Measurements from ENCODE around the gene TUBGCP2.
"Not testable (repeated sequence)": the region's sequence is repeated elsewhere in the genome, so short reads cannot be mapped to it uniquely, and the experiment has no call there.

The TUBGCP2 gene

DNA sequence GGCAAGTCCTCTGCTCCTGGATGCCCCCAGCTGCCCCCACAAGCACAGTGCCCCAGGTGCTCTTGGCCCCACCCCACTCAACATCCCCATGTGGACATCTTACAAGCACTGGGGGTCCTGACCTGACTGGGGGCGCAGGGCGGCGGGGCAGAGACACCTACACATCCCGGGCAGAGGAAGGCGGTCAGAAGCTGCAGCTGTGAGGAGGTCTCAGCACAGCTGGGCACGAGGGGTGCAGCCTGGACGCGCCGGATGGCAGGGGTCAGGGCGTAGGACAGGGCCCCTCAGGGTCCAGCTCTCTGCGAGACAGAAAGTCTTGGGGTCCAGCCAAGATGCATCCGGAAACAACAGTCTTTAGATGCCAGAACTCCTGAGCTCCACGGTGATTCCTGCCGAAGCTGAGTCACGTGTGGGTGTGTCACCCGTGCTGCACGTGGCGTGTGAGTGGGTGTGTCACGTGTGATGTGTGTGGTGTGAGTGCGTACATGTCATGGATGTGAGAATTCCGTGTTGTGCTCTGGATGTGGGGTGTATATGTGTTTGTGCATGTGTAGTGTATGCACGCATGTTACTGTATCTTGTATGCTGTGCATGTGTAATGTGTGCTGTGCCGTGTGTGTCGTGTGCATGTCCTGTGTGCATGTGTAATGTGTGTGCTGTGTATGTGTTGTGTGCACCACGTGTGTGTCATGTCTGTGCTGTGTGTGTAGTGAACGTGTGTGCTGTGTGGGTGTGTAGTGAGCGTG, 65.9 kb downstream of the TUBGCP2 start:
- DNase-seq, result no peak

DNA sequence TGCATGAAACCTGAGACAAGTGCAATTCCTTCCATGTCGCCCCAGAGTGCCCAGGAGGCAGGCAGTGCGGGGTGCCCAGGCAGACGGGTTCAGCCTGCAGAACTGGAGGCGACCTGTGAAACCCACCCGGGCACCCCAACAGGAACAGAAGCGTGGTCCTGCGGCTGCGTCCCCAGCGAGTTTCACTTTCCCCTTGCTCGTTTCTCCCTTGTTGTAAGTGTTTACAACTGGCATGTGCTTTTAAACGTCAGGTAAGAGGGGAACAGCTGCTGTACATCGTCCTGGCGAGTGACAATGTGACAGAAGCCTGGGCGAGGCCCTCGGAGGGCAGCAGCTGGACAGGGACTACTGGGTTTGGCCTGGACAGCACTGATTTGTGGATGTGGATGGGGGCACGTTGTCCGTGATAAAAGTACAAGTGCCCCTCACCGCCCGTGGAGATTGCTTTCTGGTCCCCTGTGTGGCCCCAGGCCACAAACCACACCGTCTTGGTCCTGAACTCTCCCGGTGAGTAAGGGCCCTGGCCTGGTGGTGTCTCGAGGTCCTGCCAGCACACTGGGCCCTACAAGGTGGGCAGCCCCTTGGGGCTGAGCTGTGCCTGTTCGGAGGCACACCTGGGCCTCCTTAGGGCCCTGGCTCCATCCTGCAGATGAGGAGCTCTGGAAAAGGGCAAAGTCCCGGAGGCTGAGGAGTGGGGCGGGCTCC, 67.0 kb downstream of the TUBGCP2 start:
- DNase-seq, result no peak

DNA sequence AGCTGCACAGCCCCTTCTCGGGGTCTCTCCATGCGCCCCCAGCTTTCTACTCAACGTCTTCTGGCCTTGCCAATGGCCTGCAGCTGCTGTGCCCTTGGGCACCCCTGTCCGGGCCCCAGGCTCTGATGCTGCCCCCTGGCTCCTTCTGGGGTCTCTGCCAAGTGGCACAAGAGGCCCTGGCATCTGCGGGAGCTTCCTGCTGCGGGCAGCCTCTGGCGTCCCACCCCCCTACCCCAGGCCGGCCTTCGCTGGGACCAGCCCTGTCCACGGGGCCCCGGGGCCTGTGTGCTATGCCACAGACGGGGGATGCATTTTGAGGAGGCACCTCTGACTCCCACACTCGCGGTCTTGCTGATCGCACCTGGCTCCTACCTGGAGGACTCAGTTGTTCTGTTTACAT, 68.7 kb downstream of the TUBGCP2 start:
- no peak for DNase-seq

DNA sequence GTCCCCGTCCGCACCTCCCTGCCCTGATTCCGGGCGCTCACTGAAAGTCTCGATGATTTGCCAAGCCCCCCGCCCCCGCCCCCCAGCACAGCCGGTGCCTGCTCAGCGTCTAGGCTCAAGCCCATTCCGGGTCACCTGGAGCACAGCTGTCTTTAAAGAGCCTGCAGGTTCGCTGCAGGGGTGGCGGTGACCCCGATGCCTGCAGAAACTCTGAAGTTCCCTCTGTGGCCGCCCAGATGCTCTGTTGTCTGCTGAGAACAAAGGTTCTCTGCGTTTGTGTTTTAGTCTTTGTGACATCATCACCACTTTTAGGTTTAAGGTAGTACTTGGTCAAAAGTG, 70.2 kb downstream of the TUBGCP2 start:
- no peak for DNase-seq

DNA sequence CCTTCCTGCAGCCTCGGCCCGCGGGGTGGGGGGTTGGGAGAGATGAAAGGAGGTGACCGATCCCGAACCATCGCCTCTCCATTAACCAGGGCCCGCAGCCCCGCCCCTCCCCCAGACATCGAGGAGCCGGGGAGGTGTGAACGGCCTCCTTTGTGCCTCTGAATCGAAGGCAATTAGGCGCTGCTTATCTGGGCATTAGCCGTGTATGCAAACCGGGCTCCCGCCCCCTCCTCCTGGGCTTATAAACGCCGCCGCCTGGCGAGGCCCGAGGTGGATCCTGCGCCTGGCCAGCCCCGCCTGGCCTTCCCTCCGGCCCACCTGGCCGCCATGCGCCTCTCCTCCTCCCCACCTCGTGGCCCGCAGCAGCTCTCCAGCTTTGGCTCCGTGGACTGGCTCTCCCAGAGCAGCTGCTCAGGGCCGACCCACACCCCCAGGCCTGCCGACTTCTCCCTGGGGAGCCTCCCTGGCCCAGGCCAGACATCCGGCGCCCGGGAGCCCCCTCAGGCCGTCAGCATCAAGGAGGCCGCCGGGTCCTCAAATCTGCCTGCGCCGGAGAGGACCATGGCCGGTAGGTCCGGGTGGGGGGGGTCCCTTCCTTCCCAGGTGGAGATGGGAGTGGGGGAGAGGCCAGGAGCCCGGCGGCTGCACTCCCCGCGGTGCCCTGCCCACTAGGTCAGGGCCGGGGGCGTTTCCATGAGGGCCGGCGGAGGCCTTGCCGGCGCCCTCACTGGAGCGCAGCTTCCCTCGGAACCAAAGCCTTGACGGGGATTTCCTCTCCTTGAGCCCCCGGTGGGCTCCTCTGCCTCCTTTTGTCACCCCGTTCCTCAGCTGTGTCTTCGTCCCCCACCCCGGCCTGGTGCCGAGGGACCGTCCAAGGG, 70.8 kb downstream of the TUBGCP2 start, which contains the start of gene VENTX:
TSS of gene VENTX (plus strand) at position 268 of the 878 bp plus-strand sequence. CDS start at position 328, 60 bp downstream.
- DNase-seq, result no peak

DNA sequence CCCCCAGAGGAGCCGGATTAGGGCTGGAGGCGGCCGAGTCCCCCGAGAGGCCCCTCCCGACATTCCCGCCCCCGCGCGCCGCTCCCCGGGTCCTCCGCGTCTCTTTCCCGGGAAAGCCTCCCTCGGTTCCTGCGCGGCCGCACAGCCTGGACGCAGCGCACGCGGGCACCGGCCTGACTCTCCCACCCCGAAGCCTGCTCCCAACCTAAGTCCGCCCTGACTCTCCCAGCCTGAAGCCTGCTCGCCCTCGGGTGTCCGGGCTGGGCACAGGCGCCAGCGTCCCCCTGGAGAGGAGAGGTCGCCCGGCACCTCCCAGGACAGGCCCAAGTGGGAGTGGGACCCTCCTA, 71.5 kb downstream of the TUBGCP2 start:
- DNase-seq, result no peak

DNA sequence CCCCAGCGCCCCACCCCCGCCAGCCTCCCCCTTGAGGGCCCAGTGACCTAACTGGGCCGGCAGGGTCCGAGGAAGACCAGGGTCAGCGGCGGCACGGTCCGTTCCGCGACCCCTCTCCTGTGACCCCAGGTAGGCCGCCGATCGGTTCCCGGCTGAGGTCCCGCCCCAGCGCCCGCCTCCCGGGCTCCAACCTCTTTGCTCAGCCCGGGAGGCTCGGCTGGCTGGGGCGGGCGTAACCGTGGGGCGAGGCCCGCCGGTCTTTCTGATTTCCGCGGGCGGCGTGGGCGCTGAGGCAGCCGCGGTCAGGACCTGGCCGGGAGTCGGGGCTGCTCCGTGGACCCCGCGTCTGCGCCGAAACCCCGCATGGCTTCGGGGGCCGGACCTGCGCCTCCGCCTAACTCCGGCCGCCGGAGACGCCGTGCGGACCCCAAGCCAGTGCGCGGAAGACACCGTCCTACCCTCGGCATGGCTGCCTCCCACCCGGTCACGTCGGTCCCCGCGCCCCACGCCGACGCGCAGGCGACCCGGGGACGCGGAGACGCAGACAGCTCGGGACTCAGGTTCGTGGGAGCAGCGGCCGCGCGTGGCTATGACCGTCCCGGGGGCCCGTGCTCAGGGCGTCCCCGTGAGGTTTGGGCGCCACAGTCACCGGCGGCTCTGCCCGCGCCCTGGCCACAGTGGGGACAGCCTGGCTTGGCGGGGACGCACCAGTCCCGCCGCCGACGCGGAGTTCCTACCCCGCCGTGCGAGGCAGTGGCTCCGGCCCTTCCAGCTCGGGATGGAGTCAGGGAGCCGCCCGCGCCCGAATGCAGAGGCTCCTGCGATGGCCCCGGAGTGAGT, 72.1 kb downstream of the TUBGCP2 start:
- DNase-seq, result no peak

DNA sequence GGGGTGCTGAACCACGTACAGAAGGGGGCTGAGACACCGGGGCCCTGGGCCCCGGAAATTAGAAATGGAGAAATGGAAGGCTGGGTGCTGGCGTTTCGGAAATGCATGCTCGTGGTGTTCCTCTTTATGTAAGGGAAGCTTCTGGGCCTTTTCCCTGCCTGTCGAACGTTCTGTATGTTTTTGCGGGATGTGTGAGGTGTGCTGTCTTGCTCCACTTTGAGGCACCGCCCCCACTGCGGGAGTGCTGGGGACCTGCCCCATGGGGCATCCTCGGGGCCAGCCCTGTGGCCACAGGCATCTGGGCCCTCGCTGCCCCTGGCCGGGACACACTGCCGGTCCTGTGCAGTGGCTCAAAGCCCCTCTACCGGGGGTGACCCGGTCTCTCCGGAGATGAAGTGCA, 72.7 kb downstream of the TUBGCP2 start:
- no peak for DNase-seq

DNA sequence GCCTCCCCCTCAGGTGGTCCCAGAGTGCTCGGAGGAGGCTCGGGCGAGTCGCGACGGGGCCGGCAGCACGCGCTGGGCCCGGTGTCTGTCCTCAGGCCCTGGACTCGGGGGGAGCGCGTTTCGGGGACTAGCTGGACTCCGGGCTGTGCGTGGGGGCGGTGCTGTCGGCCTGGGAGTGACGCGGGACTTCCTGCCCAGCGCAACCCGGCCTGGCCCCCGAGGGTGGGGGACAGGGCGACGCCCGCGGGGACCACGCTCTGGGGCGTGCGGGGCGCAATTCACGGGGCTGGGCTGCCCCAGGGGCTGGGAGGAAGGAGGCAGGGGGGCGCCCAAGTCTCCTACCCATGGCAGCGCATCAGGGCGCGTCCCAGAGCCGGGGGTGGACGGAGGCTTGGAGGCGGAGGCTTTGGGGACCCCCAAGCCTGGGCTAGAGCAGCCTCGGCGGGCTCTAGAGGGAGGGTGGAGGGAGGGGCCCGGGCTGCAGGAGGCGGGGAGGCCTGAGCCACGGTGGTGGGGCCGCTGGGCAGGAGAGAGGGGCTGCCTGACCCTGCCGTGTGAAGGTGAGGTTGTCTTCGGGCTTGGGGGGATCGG, 73.3 kb downstream of the TUBGCP2 start:
- no peak for DNase-seq

DNA sequence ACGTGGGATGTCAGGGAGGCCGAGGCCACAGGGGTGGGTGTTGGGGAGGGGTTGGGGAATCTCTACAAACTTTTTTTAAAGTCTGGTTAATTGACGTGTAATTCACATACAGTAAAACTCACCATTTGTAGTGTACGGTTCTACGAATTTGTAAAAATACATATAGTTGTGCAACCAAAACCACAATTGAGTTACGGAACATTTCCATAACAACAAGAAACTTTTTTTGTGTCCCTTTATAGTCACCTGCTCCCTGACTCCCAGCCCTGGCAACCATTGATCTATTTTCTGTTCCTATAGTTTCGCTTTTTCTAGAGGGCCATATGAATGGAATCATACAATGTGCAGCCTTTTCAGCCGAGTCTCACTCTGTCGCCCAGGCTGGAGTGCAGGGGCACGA, 73.9 kb downstream of the TUBGCP2 start:
- not testable (repeated sequence) for DNase-seq

DNA sequence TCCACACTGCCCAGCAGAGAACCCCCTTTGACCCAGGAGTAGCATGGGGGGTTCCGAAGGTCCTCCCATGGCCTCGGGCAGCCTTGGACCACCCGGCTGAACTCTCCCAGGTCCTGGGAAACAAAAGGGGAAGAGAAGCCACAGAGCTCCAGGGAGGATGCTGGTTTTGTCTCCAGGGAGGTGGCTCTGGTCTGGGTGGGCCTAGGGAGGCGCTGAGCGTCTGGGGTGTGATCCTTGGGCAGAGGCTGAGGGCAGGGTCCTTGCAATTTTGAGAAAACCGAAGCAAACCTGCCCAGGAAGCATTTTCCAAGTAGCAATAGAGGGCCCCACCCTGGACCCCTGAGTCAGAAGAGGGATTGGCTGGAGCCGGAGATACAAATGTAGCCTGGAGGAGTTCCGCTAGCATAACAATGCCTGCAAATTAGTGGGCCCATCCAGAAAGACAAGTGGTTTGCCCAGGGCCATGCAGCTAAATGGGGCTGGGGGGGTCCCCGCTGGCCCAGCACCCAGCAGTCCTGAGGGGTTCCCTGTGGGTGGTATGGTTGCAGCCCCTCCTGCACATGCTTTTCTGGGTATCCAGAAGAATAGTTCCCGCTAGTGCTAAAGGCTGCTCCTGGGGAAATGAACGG, 76.6 kb downstream of the TUBGCP2 start:
- no peak for DNase-seq

DNA sequence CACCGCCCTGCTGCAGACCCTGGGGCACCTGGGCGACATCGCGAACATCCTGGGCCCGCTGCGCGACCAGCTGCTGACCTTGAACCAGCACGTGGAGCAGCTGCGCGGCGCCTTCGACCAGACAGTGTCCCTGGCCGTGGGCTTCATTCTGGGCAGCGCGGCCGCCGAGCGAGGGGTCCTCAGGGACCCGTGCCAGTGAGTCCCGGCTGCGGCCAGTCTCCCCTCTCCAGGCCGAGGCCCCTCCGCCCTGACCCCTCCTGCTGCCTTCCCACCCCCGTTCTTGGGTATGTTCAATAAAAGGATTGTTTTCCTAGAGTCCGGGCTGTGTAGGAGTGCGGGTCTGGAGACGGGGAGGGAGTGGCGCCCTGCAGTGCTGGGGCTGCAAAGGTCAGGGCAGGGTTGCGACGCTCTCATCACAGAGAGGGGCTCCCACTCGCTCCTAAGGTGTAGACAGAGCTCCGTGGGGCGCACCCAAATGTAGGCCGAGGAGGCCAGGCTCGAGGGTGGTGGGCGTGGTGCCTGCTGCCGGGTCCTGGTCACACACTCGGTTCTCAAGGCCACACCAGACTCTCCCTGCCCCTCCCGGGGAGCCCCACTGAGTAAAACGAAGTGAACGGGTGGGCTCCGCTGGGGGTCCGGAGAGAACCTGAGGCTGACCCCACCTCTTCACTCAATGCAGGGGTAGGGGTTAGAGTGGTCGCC, 77.3 kb downstream of the TUBGCP2 start:
- DNase-seq, result no peak

DNA sequence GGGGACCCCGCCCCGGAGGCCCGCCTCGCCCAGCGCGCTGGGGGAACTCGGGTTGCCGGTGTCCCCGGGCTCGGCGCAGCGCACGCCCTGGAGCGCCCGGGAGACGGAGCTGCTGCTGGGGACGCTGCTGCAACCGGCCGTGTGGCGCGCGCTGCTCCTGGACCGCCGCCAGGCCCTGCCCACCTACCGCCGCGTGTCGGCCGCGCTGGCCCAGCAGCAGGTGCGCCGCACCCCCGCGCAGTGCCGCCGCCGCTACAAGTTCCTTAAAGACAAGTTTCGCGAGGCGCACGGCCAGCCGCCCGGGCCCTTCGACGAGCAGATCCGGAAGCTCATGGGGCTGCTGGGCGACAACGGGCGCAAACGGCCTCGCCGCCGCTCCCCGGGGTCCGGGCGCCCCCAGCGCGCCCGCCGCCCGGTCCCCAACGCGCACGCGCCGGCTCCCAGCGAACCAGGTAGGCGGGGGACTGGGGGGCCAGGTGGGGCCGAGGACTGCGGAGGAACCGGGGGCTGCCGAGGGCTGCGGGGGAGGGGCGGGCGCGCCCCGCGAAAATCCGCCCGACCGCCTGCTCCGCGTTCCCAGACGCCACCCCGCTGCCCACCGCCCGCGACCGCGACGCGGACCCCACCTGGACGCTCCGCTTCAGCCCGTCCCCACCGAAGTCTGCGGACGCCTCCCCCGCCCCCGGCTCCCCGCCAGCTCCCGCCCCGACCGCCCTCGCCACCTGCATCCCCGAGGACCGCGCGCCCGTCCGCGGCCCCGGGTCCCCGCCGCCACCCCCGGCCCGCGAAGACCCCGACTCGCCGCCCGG, 78.1 kb downstream of the TUBGCP2 start:
- no peak for DNase-seq

DNA sequence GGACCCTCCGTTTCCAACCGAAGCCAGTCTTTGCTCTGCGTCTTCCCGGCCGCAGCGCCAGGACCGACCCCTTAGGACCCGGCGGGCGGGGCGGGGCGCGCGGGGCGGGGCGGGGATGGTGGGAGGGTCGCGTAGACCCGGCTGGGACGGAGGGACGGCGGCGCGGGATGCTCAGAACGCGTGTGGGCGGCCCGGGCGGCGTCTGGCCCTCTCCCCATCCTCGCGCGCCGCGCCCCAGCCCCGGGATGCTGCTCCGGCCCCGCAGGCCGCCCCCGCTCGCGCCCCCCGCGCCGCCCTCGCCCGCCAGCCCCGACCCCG, 78.7 kb downstream of the TUBGCP2 start, which contains the start of gene UTF1:
TSS of gene UTF1 (plus strand) at position 174 of the 318 bp plus-strand sequence. CDS start at position 246, 72 bp downstream.
- no peak for DNase-seq

DNA sequence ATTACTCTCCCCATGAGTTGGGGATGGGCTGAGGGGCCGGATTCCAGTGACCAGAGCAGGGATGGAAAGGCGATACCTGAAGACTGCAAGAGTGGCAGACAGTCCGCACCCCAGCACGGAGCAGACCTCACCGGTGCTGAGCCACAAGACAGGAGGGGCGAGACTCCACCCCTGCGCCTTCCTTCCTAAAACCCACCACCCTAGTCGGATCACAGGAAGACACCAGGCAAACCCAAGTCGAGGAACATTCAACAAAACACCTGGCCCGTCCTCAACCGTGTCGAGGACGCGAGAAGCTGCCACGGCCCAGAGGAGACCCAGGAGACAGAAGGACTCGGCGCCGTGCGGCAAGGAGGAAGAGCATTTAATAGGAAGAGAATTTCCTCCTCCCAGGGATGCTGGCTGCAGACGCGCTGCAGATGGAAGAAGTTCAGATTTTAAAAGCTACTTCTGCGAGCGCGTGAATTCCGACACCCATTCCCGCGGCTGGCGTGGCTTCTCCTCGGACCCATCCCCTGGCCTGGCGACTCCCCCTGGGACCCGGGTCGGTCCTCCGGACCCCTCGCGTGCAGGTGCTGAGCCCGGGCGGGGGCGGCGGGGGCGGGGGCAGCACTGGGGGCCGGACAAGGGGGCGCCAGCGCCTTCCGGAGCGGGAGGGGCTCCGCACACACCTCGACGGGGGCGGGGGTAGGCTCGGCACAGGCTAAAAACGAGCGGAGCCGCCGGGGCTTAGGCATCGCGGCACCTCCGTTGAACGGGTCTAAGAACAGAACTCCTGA, 79.2 kb downstream of the TUBGCP2 start:
- no peak for DNase-seq

Measured in femur (tissue), 1 donor.